HEK293 (cell line): ENCODE measurements around the gene DTWD2.

Experiments used
- SETDB1 ChIP-seq: IDR thresholded peaks from one replicate; pipeline ENCODE4 v1.6.1; 2017; ENCODE audit warnings: mild to moderate bottlenecking, low read length, moderate library complexity, mixed read lengths; ENCODE audit not compliant: insufficient read length
- TCF7L2 ChIP-seq: IDR thresholded peaks from 2 replicates; pipeline ENCODE4 v1.6.1; 2011; ENCODE audit warnings: low read depth, mild to moderate bottlenecking, inconsistent platforms, low read length, moderate library complexity, borderline replicate concordance
- ZNF138 ChIP-seq: fragments of 450-650 bp; formaldehyde crosslinking; IDR thresholded peaks from 2 replicates; pipeline ENCODE4 v1.5.1; 2016; ENCODE audit warnings: missing biosample characterization, missing genetic modification characterization, borderline replicate concordance
- ZNF239 ChIP-seq: fragments of 450-650 bp; formaldehyde crosslinking; IDR thresholded peaks from 2 replicates; pipeline ENCODE4 v1.5.1; 2016; ENCODE audit warnings: missing biosample characterization, missing genetic modification characterization
- ZNF266 ChIP-seq: fragments of 450-650 bp; formaldehyde crosslinking; IDR thresholded peaks from 2 replicates; pipeline ENCODE4 v1.5.1; 2016; ENCODE audit warnings: missing biosample characterization, missing genetic modification characterization, low read depth
- ZNF596 ChIP-seq: fragments of 450-650 bp; IDR thresholded peaks from 2 replicates; pipeline ENCODE4 v1.5.0; 2018; ENCODE audit warnings: missing biosample characterization, mild to moderate bottlenecking, missing genetic modification characterization, moderate library complexity
- ZNF670 ChIP-seq: fragments of 450-650 bp; formaldehyde crosslinking; IDR thresholded peaks from 2 replicates; pipeline ENCODE4 v1.5.1; 2016; ENCODE audit warnings: missing biosample characterization, missing genetic modification characterization, low read depth
- ZNF777 ChIP-seq: fragments of 450-650 bp; formaldehyde crosslinking; IDR thresholded peaks from 2 replicates; pipeline ENCODE4 v1.5.1; 2017; ENCODE audit warnings: missing biosample characterization, missing genetic modification characterization, borderline replicate concordance
- TF ChIP-seq, protein P1 (sequence below): fragments of 450-650 bp; formaldehyde crosslinking; IDR thresholded peaks from 2 replicates; pipeline ENCODE4 v1.5.1; 2016; ENCODE audit warnings: missing biosample characterization, missing genetic modification characterization
- TF ChIP-seq, protein P2 (sequence below): fragments of 450-650 bp; formaldehyde crosslinking; IDR thresholded peaks from 2 replicates; pipeline ENCODE4 v1.5.1; 2016; ENCODE audit warnings: missing biosample characterization, missing genetic modification characterization

DNA sequence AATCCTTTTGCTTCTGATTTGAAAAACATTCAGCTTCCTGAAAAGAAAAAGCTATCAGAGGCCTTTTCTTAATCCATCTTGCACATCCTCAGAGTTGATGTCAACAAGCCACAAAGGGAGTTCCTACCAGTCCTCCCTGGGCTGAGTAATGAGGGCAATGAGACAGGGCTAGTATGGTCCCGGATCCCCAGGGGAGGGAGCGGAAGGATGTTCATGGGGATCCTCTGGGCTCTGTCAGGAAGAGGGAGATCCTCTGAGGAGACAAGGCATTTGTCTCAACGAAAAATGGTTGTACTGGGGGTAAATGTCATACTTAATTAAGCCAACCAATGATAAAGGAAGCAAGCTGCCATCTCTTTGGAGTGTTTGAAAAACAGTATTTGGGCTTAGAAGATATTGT lies 195.3 kb downstream of the DTWD2 start:
- TF ChIP-seq TCF7L2 (no peak), ZNF670 (no peak), ZNF138 (tag by site-specific recombination) (no peak), ZNF596 (tag by site-specific recombination) (no peak), ZNF239 (no peak), ZNF266 (tag by site-specific recombination) (no peak), SETDB1 (no peak), ZNF777 (tag by site-specific recombination) (no peak)
- TF ChIP-seq, protein P1, sequence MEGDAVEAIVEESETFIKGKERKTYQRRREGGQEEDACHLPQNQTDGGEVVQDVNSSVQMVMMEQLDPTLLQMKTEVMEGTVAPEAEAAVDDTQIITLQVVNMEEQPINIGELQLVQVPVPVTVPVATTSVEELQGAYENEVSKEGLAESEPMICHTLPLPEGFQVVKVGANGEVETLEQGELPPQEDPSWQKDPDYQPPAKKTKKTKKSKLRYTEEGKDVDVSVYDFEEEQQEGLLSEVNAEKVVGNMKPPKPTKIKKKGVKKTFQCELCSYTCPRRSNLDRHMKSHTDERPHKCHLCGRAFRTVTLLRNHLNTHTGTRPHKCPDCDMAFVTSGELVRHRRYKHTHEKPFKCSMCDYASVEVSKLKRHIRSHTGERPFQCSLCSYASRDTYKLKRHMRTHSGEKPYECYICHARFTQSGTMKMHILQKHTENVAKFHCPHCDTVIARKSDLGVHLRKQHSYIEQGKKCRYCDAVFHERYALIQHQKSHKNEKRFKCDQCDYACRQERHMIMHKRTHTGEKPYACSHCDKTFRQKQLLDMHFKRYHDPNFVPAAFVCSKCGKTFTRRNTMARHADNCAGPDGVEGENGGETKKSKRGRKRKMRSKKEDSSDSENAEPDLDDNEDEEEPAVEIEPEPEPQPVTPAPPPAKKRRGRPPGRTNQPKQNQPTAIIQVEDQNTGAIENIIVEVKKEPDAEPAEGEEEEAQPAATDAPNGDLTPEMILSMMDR (tag by site-specific recombination): no peak
- TF ChIP-seq, protein P2, sequence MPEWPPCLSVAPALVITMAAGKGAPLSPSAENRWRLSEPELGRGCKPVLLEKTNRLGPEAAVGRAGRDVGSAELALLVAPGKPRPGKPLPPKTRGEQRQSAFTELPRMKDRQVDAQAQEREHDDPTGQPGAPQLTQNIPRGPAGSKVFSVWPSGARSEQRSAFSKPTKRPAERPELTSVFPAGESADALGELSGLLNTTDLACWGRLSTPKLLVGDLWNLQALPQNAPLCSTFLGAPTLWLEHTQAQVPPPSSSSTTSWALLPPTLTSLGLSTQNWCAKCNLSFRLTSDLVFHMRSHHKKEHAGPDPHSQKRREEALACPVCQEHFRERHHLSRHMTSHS (tag by site-specific recombination): no peak
